Measurements from ENCODE around the gene PPM1F.
"Not testable (repeated sequence)": the region's sequence is repeated elsewhere in the genome, so short reads cannot be mapped to it uniquely, and the experiment has no call there.

PPM1F gene

DNA sequence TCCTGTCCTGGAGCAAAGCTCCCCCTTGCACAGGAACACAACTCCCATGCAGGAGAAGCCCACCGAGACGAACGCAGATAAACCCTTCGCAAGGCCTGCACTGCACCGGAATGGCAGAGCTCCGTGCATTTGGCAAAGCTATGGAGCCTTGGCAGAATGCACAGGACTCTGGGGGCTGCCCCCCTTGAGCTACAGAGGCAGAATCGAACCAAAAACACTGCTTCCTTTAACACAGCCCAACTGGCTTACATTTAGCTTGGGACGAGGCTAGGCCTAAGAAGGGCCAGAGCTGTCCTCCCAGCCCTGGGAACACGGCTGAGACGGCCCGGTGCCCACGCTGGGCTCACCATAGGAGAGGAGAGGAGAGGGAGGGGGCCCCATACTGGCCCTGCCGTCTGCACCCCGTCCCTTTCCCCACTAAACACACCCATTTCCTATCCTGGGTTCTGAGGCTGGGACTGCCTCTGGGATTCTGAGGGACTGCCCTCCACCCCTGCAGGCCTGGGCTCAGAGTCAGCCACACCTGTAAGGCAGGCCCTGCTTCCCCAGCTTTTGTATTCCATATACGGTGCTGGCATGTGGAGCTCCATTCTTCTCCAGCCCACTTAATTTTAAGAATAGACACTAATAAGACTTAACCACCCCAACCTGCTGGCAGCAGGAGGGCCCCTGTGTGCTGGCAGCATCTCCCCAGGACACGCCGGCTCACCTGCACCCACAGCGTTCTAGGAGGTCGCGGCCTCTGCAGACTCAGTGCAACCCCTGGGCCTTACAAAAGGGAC lies 32.9 kb downstream of the PPM1F start:
- peak; percentile 61 for DNase-seq (ENCODE audit: low spot score)

DNA sequence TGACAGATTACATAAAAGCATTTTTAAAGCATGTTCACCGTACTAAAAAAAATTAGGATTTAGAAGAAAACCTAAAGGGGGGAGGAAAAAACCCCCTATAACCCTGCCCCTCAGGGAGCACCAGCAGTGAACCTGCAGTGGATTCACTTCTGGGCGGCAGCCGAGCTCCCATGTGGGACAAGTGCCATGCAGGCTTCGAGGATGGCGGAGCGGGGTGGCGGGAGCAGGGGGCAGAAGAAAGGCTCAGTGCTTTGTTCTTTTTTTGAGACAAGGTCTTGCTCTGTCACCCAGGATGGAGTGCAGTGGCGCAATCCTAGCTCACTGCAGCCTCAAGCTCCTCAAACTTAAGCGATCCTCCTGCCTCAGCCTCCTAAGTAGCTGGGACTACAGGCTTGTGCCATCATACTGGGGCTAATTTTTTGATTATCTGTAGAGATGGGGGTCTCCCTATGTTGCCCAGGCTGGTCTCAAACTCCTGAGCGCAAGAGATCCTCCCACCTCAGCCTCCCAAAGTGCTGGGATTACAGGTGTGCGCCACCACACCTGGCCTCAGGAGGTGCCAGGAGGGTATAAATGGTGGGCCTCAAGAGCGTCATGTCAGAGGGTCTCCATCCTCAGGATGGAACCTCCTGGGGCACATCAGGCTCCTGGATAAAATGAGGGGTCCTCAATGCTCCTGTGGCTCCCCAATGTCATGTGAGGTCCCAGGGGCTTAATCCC lies 34.0 kb downstream of the PPM1F start:
- DNase-seq (ENCODE audit: low spot score) = no peak

DNA sequence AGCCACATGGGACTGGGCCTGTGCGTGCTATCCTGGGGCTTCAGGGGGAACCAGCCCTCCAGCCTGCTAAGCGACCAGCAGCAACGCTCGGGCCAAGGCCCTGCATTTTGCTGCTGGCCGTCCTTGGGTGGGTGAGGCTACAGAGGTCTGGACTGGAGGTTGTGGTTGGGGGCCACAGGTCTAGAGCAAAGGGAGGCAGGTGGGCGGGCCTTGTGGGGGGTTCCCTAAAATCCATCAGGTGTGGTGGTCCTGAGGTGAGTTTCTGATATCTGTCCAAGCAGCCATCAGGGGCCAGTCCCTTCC lies 34.7 kb downstream of the PPM1F start:
- no peak for DNase-seq (ENCODE audit: low spot score)

DNA sequence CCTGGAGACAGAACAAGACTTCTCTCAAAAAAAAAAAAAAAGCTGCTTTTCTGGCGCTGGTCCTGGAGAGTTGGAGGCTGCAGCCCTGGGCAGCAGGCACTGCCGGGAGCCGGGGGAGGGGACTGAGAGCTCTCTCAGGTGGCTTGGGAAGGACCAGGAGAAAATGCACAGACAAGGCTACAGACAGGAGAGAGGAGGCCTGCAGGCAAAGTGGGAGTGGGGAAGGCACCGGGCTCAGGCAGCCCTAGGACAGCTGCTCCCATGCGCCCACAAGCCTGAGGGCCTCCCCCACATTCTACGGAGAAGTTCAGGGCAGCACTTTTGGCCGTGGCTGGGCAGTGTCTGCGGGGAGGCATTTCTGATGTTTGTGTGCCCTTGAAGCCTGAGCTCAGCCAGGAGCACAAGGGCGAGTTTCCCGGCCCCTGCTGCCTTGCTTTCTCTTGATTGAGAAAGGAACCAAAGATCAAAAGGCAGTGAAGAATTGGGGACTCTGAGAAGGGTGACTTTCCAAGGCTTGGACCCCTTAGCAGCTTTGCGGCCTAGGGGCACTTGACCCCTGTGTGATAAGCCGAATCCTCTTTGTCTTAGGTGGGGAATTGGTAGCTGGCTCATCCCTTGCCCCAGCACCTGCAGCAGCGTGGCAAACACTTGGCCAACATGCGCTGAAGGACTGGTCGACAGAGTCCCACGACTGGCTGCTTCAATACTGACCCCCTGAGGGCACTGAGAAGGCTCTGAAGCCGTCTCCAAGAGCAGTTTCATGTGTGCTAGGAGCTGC lies 35.3 kb downstream of the PPM1F start:
- DNase-seq (ENCODE audit: low spot score) = peak; percentile 57

DNA sequence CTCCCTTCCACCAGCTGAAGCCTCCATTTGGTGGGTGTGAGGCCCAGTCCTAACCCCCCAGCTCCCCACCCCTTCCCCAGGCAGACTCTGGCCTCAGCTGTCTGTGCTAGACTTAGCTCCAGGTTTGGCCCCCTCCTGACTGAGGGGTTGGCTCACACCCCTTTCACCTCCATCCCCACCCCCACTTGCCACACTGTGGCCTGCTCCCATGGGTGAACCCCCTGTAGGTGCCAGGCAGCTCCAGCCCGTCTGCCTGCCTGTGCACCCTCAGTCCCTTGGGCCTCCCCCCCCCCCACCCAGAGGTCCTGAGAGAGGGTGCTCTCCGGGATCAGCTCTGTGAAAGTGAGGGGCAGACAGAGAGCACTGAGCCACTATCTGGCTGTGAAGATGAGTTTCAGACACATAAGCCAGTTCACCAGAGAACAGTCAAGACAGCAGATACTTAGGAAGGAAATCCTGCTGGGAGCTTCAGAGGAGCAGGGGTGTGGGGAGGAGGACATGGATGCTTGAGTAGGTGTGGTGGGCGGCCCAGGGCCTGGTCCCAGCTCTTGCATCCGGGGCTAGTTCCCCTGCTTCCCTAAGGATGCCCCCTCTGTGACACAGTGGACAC lies 36.2 kb downstream of the PPM1F start:
- DNase-seq (ENCODE audit: low spot score) = no peak

DNA sequence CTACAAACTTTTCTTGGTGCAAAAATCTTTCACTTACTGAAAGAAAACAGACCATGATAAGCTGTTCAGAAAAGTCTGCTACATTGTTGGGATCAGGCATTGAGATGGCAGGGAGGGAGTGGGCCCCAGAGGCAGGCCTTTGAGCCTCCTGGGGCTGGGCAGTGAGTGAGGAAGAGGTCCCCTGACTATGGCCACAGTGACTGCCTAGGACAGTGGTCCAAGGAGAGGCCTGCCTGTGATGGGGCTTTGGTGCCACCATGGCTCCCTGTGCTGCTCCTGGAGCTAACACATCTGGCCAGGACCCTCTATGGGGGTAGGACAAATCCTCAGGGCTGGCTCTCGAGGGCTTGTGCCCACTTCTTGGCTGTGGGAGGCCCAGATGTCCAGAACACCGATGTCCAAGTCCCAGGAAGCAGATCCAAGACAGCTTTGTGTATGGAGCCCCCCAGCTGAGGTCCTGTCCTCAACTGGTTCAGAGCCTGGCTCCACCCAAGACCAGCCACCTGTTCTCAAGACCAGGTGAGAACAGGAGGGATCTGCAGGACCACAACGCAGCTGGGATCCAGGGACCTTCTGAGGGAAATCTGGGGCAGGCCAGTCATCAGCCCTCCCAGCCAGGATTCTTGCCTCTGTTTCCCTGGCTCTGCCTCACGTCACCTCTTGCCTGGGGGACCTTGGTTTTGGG lies 36.9 kb downstream of the PPM1F start:
- no peak for DNase-seq (ENCODE audit: low spot score)

DNA sequence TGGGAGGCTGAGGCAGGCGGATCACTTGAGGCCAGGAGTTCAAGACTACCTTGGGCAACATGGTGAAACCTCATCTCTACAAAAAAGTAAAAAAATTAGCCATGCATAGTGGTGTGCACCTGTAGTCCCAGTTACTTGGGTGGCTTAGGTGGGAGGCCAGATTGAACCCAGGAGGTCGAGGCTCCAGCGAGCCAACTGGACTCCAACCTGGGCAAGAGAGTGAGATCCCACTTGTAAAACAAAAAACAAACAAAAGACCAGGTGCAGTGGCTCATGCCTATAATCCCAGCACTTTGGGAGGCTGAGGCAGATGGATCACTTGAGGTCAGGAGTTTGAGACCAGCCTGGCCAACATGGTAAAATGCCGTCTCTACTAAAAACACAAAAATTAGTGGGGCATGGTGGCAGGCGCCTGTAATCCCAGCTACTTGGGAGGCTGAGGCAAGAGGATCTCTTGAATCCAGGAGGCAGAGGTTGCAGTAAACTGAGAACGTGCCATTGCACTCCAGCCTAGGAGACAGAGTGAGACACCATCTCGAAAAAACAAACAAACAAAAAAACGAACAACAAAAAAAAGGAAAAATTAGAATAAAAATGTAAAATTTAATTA lies 38.5 kb downstream of the PPM1F start:
- not testable (repeated sequence) for DNase-seq (ENCODE audit: low spot score)

DNA sequence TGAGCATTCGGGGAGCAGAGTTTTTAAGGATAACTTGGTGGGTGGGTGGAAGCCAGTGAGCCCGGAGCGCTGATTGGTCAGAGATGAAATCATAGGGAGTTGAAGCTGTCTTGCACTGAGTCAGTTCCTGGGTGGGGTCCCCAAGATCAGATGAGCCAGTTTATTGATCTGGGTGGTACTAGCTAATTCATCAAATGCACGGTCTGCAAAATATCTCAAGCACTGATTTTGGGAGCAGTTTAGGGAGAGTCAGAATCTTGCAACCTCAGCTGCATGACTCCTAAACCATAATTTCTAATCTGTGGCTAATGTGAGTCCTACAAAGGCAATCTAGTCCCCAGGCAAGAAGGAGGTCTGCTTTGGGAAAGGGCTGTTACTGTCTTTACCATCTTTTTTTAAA lies 42.3 kb downstream of the PPM1F start:
- DNase-seq (ENCODE audit: low spot score) = not testable (repeated sequence)

DNA sequence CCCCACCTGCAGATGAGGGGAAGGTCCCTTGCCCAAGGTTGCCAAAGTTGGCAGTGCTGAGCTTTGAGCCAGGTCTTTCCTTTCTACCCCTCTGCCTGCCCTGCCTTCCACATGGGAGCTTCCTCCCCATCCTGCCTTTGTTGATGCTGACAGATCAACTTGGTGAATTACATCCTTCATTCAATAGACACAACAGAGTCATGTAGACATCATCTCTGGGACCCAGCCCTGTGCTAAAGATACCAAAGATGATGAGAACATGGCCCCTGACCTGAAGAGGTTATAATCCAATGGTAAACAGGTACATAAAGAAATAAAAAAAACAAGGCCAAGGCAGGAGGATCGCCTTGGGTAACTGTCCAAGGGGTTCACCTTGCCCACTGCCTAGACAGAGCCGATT lies 42.8 kb downstream of the PPM1F start:
- no peak for DNase-seq (ENCODE audit: low spot score)

DNA sequence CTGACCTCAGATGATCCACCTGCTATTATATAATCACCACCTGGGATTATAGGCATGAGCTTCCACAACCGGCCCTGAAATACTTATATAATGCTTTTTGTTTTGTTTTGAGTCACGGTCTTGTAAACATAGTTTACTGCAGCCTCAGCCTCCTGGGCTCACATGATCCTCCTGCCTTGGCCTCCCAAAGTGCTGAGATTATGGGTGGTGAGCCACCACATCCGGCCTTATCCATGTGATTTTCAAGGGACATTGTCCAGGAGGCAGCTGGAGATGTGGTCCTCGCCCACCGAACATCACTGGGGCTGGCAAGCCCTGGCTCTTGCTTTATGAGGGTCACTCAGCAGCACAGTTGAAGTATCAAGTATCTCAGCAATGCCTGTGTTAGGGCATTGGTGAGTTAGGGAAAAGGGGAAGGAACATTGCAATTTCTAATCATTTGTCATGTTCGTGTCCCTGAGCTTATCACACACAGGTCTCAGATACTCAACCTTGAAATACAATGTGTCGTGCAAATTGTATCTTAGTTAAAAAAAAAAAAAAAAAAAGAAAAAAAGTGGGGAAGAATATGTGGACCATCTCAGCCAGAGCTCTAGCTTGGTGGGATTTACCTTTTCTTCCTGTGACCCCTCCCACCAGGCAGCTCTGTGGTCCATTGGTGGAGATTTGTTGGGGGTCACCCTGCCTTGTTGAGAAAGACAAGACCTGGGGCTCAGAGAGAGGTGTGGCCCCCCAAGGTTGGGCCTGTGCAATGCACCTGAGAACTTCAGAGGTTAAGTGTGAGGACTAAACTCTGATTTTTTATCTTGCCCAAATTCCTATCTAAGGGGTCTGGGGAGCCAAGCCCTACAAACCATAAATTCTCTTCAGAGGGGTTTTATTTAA lies 44.8 kb downstream of the PPM1F start:
- no peak for DNase-seq (ENCODE audit: low spot score)

DNA sequence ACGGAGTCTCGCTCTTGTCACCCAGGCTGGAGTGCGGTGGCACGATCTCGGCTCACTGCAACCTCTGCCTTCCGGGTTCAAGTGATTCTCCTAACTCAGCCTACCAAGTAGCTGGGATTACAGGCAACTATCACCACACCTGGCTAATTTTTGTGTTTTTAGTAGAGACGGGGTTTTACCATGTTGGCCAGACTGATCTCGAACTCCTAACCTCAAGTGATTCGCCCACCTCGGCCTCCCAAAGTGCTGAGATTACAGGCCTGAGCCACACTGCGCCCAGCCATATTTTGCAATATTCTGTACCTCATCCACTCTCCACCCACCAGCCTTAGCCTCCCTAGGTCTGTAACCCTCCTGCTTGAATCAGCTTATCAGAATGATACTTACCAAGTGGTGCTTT lies 47.4 kb downstream of the PPM1F start:
- DNase-seq (ENCODE audit: low spot score) = not testable (repeated sequence)

DNA sequence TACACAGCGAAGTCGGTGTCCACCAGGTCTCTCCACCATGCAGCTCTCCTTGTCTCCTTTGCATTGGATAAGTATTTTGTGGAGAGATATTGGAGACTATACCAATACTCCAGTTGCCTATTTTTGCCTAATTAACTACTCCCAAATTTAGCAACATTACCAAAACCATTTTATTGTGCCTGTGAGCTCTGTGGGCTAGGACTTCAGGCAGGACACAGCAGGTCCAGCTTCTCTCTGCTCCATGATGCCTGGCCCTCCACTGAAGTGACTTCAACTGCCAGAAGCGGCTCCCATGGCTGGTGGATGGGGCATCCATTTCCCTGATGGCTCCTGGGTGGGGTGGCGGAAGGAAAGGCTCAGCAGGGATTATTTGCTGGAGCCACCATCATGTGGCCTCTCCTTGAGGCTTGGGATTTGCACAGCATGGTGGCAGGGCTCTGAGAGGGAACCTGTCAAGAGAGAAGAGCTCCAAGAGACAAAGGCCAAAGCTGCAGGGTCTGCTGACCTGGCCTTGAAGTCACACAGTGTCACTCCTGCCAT lies 48.3 kb downstream of the PPM1F start:
- no peak for DNase-seq (ENCODE audit: low spot score)

DNA sequence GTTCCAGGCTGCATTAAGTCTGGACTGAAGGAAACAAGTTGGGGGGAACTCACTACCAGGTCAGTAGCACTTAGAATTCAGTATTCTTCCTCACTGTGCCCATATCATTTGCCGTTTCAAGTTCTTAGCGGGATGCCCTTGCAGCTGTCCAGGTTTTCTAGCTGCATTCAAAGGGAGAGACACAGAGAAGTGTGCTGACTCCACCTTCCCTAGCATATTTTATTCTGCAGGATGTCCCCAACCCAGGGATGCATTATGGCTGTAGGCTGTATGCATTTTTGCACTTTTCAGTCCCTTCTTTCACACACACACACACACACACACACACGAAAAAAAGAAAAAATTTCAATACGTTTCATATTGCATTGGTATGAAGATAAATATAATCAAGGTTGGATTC lies 49.4 kb downstream of the PPM1F start:
- no peak for DNase-seq (ENCODE audit: low spot score)

DNA sequence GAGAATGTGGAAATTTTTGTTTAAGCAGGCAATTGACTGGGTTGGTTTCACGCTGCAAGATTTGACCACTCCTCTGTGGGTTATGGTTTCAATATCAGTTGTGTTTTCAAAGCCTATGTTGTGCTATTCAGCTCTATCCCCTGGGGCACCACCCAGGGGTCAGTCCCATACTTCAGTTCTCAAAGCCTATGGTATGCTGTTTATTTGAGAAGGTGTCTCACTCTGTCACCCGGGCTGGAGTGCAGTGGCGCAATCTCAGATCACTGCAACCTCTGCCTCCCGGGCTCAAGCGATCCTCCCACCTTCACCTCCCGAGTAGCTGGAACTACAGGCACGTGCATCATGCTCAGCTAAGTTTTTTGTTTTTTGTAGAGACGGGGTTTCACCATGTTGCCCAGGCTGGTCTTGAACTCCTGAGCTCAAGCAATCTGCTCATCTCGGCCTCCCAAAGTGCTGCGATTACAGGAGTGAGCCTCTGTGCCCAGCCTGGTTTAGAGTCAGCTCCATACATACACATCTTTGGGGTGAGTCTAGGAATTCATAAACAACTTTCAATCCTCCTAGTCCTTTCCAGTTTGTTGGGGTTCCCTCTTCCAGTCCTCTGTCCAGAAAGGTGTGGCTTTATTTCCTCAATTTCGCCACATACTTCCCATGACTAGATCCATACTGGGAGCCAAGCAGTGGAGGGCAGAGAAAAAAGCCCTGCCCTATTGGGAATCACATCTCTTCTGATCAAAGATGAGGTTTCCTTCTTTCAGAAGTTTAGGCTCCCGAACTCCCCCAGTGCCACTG lies 50.2 kb downstream of the PPM1F start:
- DNase-seq (ENCODE audit: low spot score) = no peak

DNA sequence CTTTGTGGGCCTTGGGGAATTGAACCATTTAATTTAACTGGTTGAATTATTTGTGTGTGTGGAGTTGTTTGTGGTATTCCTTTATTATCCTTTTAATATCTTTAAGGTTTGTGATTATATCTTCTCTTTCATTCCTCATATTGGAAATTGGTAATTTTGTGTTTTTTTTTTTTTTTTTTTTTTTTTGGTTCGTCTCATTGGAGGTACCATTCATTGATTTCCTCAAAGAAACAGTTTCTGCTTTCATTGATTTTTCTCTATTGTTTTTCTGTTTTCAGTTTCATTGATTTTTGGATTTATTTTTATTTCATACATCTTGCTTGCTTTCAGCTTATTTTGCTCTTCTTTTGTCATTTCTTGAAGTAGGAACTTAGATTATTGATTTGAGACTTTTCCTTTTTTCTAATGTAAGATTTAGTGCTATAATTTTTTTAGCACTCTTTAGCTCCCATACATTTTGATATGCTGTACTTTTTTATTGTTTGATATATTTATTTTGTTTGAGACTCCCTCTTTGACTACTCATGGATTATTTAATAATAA lies 54.2 kb downstream of the PPM1F start:
- DNase-seq (ENCODE audit: low spot score) = no peak

DNA sequence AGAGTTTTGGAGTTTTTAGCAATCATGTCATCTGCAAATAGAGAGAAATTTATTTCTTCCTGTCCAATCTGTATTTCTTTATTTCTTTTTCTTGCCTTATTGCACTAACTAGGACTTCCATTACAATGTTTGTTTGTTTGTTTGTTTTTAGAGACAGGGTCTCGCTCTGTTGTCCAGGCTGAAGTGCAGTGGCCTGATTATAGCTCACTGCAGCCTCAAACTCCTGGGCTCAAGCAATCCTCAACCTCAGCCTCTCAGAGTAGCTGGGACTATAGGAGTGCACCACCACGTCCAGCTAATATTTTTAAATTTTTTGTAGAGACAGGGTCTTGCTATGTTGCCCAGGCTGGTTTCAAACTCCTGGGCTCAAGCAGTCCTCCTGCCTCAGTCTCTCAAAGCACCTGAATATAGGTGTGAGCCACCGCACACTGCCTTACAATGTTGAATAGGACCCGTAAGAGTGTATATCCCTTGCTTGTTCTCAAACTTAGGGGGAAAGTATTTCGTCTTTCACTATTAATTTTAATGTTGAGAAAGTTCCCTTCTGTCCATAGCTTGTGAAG lies 55.6 kb downstream of the PPM1F start:
- DNase-seq (ENCODE audit: low spot score) = no peak

DNA sequence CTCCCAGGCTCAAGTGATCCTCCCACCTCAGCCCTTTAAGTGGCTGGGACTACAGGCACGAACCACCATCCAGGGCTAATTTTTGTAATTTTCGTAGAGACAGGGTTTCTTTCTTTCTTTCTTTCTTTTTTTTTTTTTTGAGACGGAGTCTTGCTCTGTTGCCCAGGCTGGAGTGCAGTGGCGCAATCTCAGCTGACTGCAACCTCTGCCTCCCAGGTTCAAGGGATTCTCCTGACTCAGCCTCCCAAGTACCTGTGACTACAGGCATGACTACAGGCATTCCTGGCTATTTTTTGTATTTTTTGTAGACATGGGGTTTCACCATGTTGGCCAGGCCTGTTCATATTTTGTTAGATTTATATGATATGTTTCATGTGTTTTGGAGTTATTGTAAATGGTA lies 56.4 kb downstream of the PPM1F start:
- not testable (repeated sequence) for DNase-seq (ENCODE audit: low spot score)

DNA sequence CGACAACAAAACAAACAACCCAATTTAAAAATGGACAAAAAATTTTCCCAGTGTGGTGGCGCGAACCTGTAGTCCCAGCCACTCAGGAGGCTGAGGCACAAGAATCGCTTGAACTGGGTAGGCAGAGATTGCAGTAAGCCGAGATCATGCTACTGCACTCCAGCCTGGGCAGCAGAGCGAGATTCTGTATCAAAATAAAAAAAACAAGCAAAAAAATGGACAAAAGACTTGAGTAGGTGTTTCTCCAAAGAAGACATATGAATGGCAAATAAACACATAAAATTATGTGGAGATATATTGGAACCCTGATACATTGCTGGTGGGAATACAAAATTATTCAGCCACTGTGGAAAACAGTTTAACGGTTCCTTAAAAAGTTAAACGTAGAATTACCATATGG lies 57.8 kb downstream of the PPM1F start:
- DNase-seq (ENCODE audit: low spot score) = no peak

Data from iPS-NIHi11 (cell line).